ENCODE measurements around the gene NLRC5.

GRCh38 chr16:57001026-57001679 lies 11.8 kb downstream of the NLRC5 start:
- TF ChIP-seq CTCF (conservative IDR thresholded peaks at IDR 0.05; ENCODE audit: low read length) (no peak), EZH2phosphoT487 (IDR thresholded peaks at IDR 0.05; ENCODE audit: borderline replicate concordance, low read depth, low read length) (no peak)
